Heart left ventricle (tissue), 16 donors: Measurements from ENCODE around the gene SIGLEC1. TPM values are rescaled to one million over a fixed set of nuclear protein-coding genes. Genes with fewer than 3 reads are reported as not detected.
A peak's percentile ranks its signal among the peaks of the same experiment; 100 is the strongest.

Experiments used
- ATAC-seq, 4 donors: fragments of 200-7000 bp; cut with Tn5 transposase; one replicate each; pipeline ENCODE4 v1.9.1; 2020 to 2022; ENCODE audit warnings: moderate library complexity in 4 of 4, mild to moderate bottlenecking in 3 of 4, moderate number of reproducible peaks in 1 of 4
- DNase-seq, 5 donors: peaks; one replicate each; pipeline ENCODE4 v3.0.0-alpha.2; 2020
- H3K27ac ChIP-seq, 12 donors: fragments of 200-600 bp; sonication (generic) in 4 of 12; one replicate each; pipeline versions ENCODE4 v1.5.0 to v1.8.0; 2016 to 2022; ENCODE audit warnings: mild to moderate bottlenecking in 2 of 12
- H3K27me3 ChIP-seq, 9 donors: fragments of 200-600 bp; sonication (generic) in 2 of 9; one replicate each; pipeline versions ENCODE4 v1.5.1 to v1.8.0; 2016 to 2022; ENCODE audit warnings: mild to moderate bottlenecking in 3 of 9
- H3K36me3 ChIP-seq, 9 donors: fragments of 200-600 bp; sonication (generic) in 2 of 9; one replicate each; pipeline versions ENCODE4 v1.5.0 to v1.8.0; 2018 to 2022; ENCODE audit warnings: mild to moderate bottlenecking in 2 of 9
- H3K4me1 ChIP-seq, 12 donors: fragments of 200-600 bp; sonication (generic) in 4 of 12; one replicate each; pipeline versions ENCODE4 v1.5.0 to v1.8.0; 2016 to 2022; ENCODE audit warnings: mild to moderate bottlenecking in 3 of 12
- H3K4me3 ChIP-seq, 12 donors: fragments of 200-600 bp; sonication (generic) in 4 of 12; one replicate each; pipeline versions ENCODE4 v1.5.0 to v1.8.0; 2017 to 2022; ENCODE audit warnings: mild to moderate bottlenecking in 9 of 12, moderate library complexity in 4 of 12
- H3K9me3 ChIP-seq, 12 donors: fragments of 200-600 bp; sonication (generic) in 4 of 12; one replicate each; pipeline versions ENCODE4 v1.5.0 to v1.8.0; 2016 to 2022; ENCODE audit warnings: mild to moderate bottlenecking in 1 of 12
- CTCF ChIP-seq, 12 donors: fragments of 200-600 bp; sonication (generic) in 4 of 12; IDR thresholded peaks; one replicate each; pipeline versions ENCODE4 v1.5.0 to v1.8.0; 2018 to 2022; ENCODE audit warnings: antibody characterized with exemption in 12 of 12, mild to moderate bottlenecking in 5 of 12
- POLR2A ChIP-seq, 2 donors: fragments of 450-650 bp; IDR thresholded peaks; one replicate each; pipeline ENCODE4 v1.6.1; 2017; ENCODE audit warnings: antibody characterized with exemption in 2 of 2, mild to moderate bottlenecking in 2 of 2, moderate library complexity in 2 of 2
- WGBS, 4 donors: extraction: QIAGEN DNeasy Blood & Tissue Kit in 2 of 4; methylation state at CpG; one replicate each; pipeline versions ENCODE4 v1.1.5 to v1.1.7; 2013 to 2018; 5-methylcytosine and 5-hydroxymethylcytosine counted together
- intact Hi-C, 10 donors: fragments of 100-400 bp; cut with DNase I; formaldehyde crosslinking; loops; one replicate each; pipeline versions ENCODE4 v1.11.1 to v1.14.2; 2022
- polyA plus RNA-seq, 2 donors: library from polyadenylated mRNA; stranded (reverse); fragments of 200-250 nt; gene quantifications; one replicate each; pipeline ENCODE4 v1.2.3, GENCODE V29; 2013
- total RNA-seq, 9 donors: library from RNA; depleted of rRNA in 2 of 9; stranded (reverse); fragments of >200 nt in 2 of 9; fragmentation: NEBNext Ultra II Directional in 3 of 9; extraction: Animal tissue kit (Norgen Biotek cat#: 25700) in 3 of 9; gene quantifications; one replicate each; pipeline versions ENCODE4 v1.1.0 to v1.2.4, GENCODE V29; 2016 to 2023
- donor health status: ischemic (EF 13 %, LVEDD 7.1; RV severe dilation, severe dysfunction).
- donor health status: healthy with polysubstance abuse.
- donor health status: DM: no; HTN: yes; CAD: no.
- donor health status: DM: no; HTN: no; CAD: no.
- donor health status: ischemic (EF 25% LVEDD 6.9; RV normal size, moderate dysfunction).
- donor health status: ischemic (EF 25% LVEDD 5.7; RV mildly dilated, moderate dysfunction).
- donor health status: healthy.
- donor health status: DM: yes; HTN: yes; CAD: no.
- donor health status: ischemic (EF 35%, LVEDD 5.7; RV mildly dilated, moderate dysfunction).
- donor health status: nonischemic (EF 11% LVEDD 7.7; RV severe dilation, severe dysfunction).
- donor health status: DM: yes; HTN: yes; CAD: no.
- donor health status: PGD.
- donor health status: ischemic (EF 29% LVEDD 5.4; RV normal size, mild dysfunction).
- donor health status: nonischemic (EF 23%, LVEDD 6.1; RV moderate dilation, normal function).

The SIGLEC1 gene
- total and polyA plus RNA-seq, 11 donors, result 1.5 to 51.9 (median 5.7) TPM

- WGBS, 4 donors, result 20 to 35% (median 25%) methylated on average over 9 of the region's 9 CpGs
- peak; percentile 78 to 89 (median 85) for DNase-seq
- intact Hi-C loops, result no loop called here
Measured at GRCh38 chr20:3686867-3687321, 25.5 kb downstream of the SIGLEC1 start.

GRCh38 chr20:3686421-3686820 is 26.0 kb downstream of the SIGLEC1 start:
- Histone ChIP-seq H3K9me3 (no peaks in the 10 kb centered on the region), H3K4me3 (no peak overlapping the region), H3K4me1 (peaks cover 0 to 24% (median 16%) of the 10 kb centered on the region in 12 donors), H3K36me3 (peaks cover 0 to 9% (median 0%) of the 10 kb centered on the region in 9 donors), H3K27ac (peak overlapping the region in 9 of 12 donors; percentile 34 to 78 (median 52)), H3K27me3 (peaks cover 0 to 17% (median 11%) of the 10 kb centered on the region in 9 donors)
- TF ChIP-seq CTCF (IDR thresholded peaks at IDR 0.05), result no peak
- no peak for TF ChIP-seq POLR2A (IDR thresholded peaks at IDR 0.05)
- no peak for ATAC-seq
- no peak for DNase-seq
- intact Hi-C loops, result no loop called here
- WGBS, 4 donors, result 61 to 78% (median 67%) methylated on average over 7 of the region's 7 CpGs

More at GRCh38 chr20:3686867-3687321, 25.5 kb downstream of the SIGLEC1 start:
- H3K9me3 ChIP-seq, result no peaks in the 10 kb centered on the region
- peaks cover 0 to 12% (median 6%) of the 10 kb centered on the region in 9 donors for H3K27me3 ChIP-seq
- peak overlapping the region in 9 of 12 donors; percentile 28 to 84 (median 59) for H3K27ac ChIP-seq
- peaks cover 0 to 21% (median 15%) of the 10 kb centered on the region in 12 donors for H3K4me1 ChIP-seq
- peaks cover 0 to 14% (median 0%) of the 10 kb centered on the region in 9 donors for H3K36me3 ChIP-seq
- peak; percentile 85 to 92 (median 90) for ATAC-seq
- no peak overlapping the region for H3K4me3 ChIP-seq
- TF ChIP-seq POLR2A (IDR thresholded peaks at IDR 0.05) (no peak), CTCF (IDR thresholded peaks at IDR 0.05) (peak in 2 of 12 donors; percentile 7 to 19)

- TF ChIP-seq CTCF (IDR thresholded peaks at IDR 0.05) (no peak), POLR2A (IDR thresholded peaks at IDR 0.05) (no peak)
- DNase-seq, result no peak
- Histone ChIP-seq H3K4me1 (peaks cover 0 to 34% (median 19%) of the 10 kb centered on the region in 12 donors), H3K27ac (peak overlapping the region in 1 of 12 donors; percentile 42), H3K4me3 (no peak overlapping the region), H3K27me3 (peaks cover 0 to 28% (median 14%) of the 10 kb centered on the region in 9 donors), H3K36me3 (no peaks in the 10 kb centered on the region), H3K9me3 (no peaks in the 10 kb centered on the region)
- no peak for ATAC-seq
- 73 to 85% (median 75%) methylated on average over 7 of the region's 7 CpGs for WGBS, 4 donors
- intact Hi-C loops, result no loop called here
Measured at GRCh38 chr20:3685341-3685740, 27.1 kb downstream of the SIGLEC1 start.

GRCh38 chr20:3681931-3682781 is 30.2 kb downstream of the SIGLEC1 start, which contains the start of gene ADAM33:
Gene ADAM33 (minus strand): TSS chr20:3682010. CDS start chr20:3682004, 6 bp downstream.
- Histone ChIP-seq H3K27ac (peak within 1 kb of the TSS in 11 of 12 donors; percentile 20 to 92 (median 61)), H3K27me3 (peaks cover 0 to 29% (median 14%) of the 10 kb centered on the region in 9 donors), H3K4me1 (peaks cover 0 to 59% (median 27%) of the 10 kb centered on the region in 12 donors), H3K9me3 (no peaks in the 10 kb centered on the region), H3K36me3 (no peaks in the 10 kb centered on the region), H3K4me3 (peak within 1 kb of the TSS; percentile 36 to 71 (median 56))
- ATAC-seq (peak in 3 of 4 donors; percentile 3 to 42 (median 29)), DNase-seq (peak in 3 of 5 donors; percentile 47 to 75 (median 52))
- whole genome bisulfite sequencing, 4 donors, result 5 to 17% (median 8%) methylated on average over 29 to 65 of the region's 65 CpGs
- no peak for TF ChIP-seq POLR2A (IDR thresholded peaks at IDR 0.05)
- TF ChIP-seq CTCF (IDR thresholded peaks at IDR 0.05), result no peak
- intact Hi-C loops, result no loop called here
